IMR-90 (cell line): ENCODE data around the gene TMEM17. TPM values are rescaled to one million over a fixed set of nuclear protein-coding genes. Genes with fewer than 3 reads are reported as not detected.

Experiments
- ATAC-seq: fragments of 200-7000 bp; cut with Tn5 transposase; 2 replicates; pipeline ENCODE4 v1.9.1; 2020; ENCODE audit warnings: low read depth, mild to moderate bottlenecking, moderate library complexity
- BruUV-seq: library from RNA; stranded (reverse); fragments of 400-500 nt; replicated peaks from 2 replicates; lab custom pipeline; 2021; lab: Mats Ljungman, UMichigan
- CTCF ChIA-PET: fragments of 300-600 bp; formaldehyde crosslinking; extraction: SDS; loops from one replicate; lab custom pipeline; 2021; ENCODE audit warnings: antibody characterized with exemption; lab: Yijun Ruan, JAX
- POLR2A ChIA-PET: fragments of 300-600 bp; sonication (Branson Sonifier 250); formaldehyde crosslinking; loops from one replicate; lab custom pipeline; 2022; ENCODE audit warnings: antibody characterized with exemption; ENCODE audit not compliant: unreplicated experiment; lab: Charles Lee
- DNase-seq: peaks from one replicate; pipeline ENCODE4 v3.0.0; 2013
- H2AFZ ChIP-seq: replicated peaks from 2 replicates; pipeline ENCODE3; 2013; ENCODE audit warnings: low read length, mild to moderate bottlenecking; ENCODE audit not compliant: poor library complexity
- H2AK5ac ChIP-seq: 2 replicates; pipeline ENCODE4 v1.6.1; 2013; ENCODE audit warnings: low read depth, low read length, inconsistent platforms
- H2AK9ac ChIP-seq: replicated peaks from 2 replicates; pipeline ENCODE3; 2013; ENCODE audit warnings: mild to moderate bottlenecking, low read depth, low read length, moderate library complexity; ENCODE audit not compliant: poor library complexity
- H2BK120ac ChIP-seq: 2 replicates; pipeline ENCODE4 v1.6.1; 2013; ENCODE audit warnings: low read depth, low read length, inconsistent platforms
- H2BK15ac ChIP-seq: 3 replicates; pipeline ENCODE4 v1.6.1; 2013; ENCODE audit warnings: low read depth, low read length, inconsistent platforms
- H2BK20ac ChIP-seq: 2 replicates; pipeline ENCODE4 v1.6.1; 2013; ENCODE audit warnings: low read depth, mild to moderate bottlenecking, inconsistent platforms, low read length, moderate library complexity
- H2BK5ac ChIP-seq: 2 replicates; pipeline ENCODE4 v1.6.1; 2013; ENCODE audit warnings: mild to moderate bottlenecking, low read depth, low read length, inconsistent platforms; ENCODE audit not compliant: poor library complexity, severe bottlenecking
- H3K14ac ChIP-seq: replicated peaks from 2 replicates; pipeline ENCODE4 v1.6.1; 2013; ENCODE audit warnings: low read depth, low read length, inconsistent platforms
- H3K18ac ChIP-seq: 2 replicates; pipeline ENCODE4 v1.6.1; 2013; ENCODE audit warnings: low read depth, low read length, control low read depth
- H3K23ac ChIP-seq: 2 replicates; pipeline ENCODE4 v1.6.1; 2013; ENCODE audit warnings: low read depth, low read length, inconsistent platforms
- H3K27ac ChIP-seq: 2 replicates; pipeline ENCODE4 v1.5.1; 2013; ENCODE audit warnings: mild to moderate bottlenecking, control low read depth, low read length; ENCODE audit not compliant: insufficient read depth
- H3K27me3 ChIP-seq: 2 replicates; pipeline ENCODE4 v1.6.1; 2013; ENCODE audit warnings: low read length; ENCODE audit not compliant: control insufficient read depth, insufficient read depth
- H3K36me3 ChIP-seq: 2 replicates; pipeline ENCODE4 v1.6.1; 2013; ENCODE audit warnings: low read length, mixed read lengths; ENCODE audit not compliant: control insufficient read depth, insufficient read depth
- H3K4ac ChIP-seq: 2 replicates; pipeline ENCODE4 v1.6.1; 2013; ENCODE audit warnings: low read depth, low read length, inconsistent platforms
- H3K4me1 ChIP-seq: 2 replicates; pipeline ENCODE4 v1.6.1; 2013; ENCODE audit warnings: low read length, mixed read lengths; ENCODE audit not compliant: control insufficient read depth, insufficient read depth
- H3K4me2 ChIP-seq: 2 replicates; pipeline ENCODE4 v1.6.1; 2013; ENCODE audit warnings: low read depth, mild to moderate bottlenecking, control low read depth, low read length, moderate library complexity
- H3K4me3 ChIP-seq: 2 replicates; pipeline ENCODE4 v1.5.1; 2013; ENCODE audit warnings: low read depth, mild to moderate bottlenecking, control low read depth, low read length, moderate library complexity; ENCODE audit not compliant: insufficient read depth
- H3K56ac ChIP-seq: 2 replicates; pipeline ENCODE4 v1.6.1; 2013; ENCODE audit warnings: low read length, inconsistent platforms; ENCODE audit not compliant: insufficient read depth; ENCODE audit errors: extremely low read depth
- H3K79me1 ChIP-seq, 2 experiments: 2 replicates each; pipeline ENCODE4 v1.6.1; 2013; ENCODE audit warnings: low read length in 2 of 2, inconsistent platforms in 1 of 2, low read depth in 1 of 2
- H3K9ac ChIP-seq: 2 replicates; pipeline ENCODE4 v1.6.1; 2013; ENCODE audit warnings: low read depth, low read length, control low read depth
- H3K9me1 ChIP-seq: 2 replicates; pipeline ENCODE4 v1.6.1; 2013; ENCODE audit warnings: low read length, inconsistent platforms; ENCODE audit not compliant: insufficient read depth
- H3K9me3 ChIP-seq: 2 replicates; pipeline ENCODE4 v1.6.1; 2013; ENCODE audit warnings: low read length; ENCODE audit not compliant: control insufficient read depth, insufficient read depth
- H4K20me1 ChIP-seq: 2 replicates; pipeline ENCODE4 v1.6.1; 2013; ENCODE audit warnings: low read length, inconsistent platforms; ENCODE audit not compliant: insufficient read depth
- H4K5ac ChIP-seq: 2 replicates; pipeline ENCODE4 v1.6.1; 2013; ENCODE audit warnings: mild to moderate bottlenecking, low read depth, low read length, control low read depth
- H4K8ac ChIP-seq, 2 experiments: 2 replicates each; pipeline ENCODE4 v1.6.1; 2013; ENCODE audit warnings: low read depth in 2 of 2, low read length in 2 of 2, control low read depth in 1 of 2, inconsistent platforms in 1 of 2
- H4K91ac ChIP-seq: 2 replicates; pipeline ENCODE4 v1.6.1; 2013; ENCODE audit warnings: low read depth, low read length, inconsistent platforms; ENCODE audit not compliant: insufficient read depth
- BHLHE40 ChIP-seq: fragments of 150-350 bp; IDR thresholded peaks from 2 replicates; pipeline ENCODE4 v1.6.1; 2016; ENCODE audit warnings: mild to moderate bottlenecking, low read depth, low read length
- CEBPB ChIP-seq: IDR thresholded peaks from 2 replicates; pipeline ENCODE4 v1.6.1; 2012; ENCODE audit warnings: low read depth, low read length, improper control_type of control experiment
- FOS ChIP-seq: fragments of 150-350 bp; IDR thresholded peaks from 2 replicates; pipeline ENCODE4 v1.6.1; 2016; ENCODE audit warnings: low read depth, low read length
- POLR2A ChIP-seq: IDR thresholded peaks from 2 replicates; pipeline ENCODE4 v1.6.1; 2012; ENCODE audit warnings: mild to moderate bottlenecking, low read depth, low read length
- RCOR1 ChIP-seq: IDR thresholded peaks from 2 replicates; pipeline ENCODE4 v1.6.1; 2012; ENCODE audit warnings: mild to moderate bottlenecking, low read length, improper control_type of control experiment; ENCODE audit not compliant: insufficient replicate concordance
- dilution Hi-C: fragments of 300-500 bp; cut with HindIII; formaldehyde crosslinking; loops from one replicate; pipeline ENCODE4 v1.14.3; 2018; ENCODE audit warnings: low sequenced_read_pairs; ENCODE audit not compliant: unreplicated experiment
- in situ Hi-C: fragments of 300-500 bp; cut with MboI; formaldehyde crosslinking; loops from 3 replicates; pipeline ENCODE4 v1.14.3; 2019; ENCODE audit warnings: low sequenced_read_pairs, inconsistent platforms, mixed read lengths
- intact Hi-C: fragments of 100-400 bp; cut with micrococcal nuclease; formaldehyde crosslinking; loops from 2 replicates; pipeline ENCODE4 v1.10.0; 2022
- polyA plus RNA-seq, 3 experiments: library from polyadenylated mRNA; depleted of rRNA; stranded (reverse); fragments of >200 nt; gene quantifications; 2 replicates each; pipeline ENCODE4 v1.2.3, GENCODE V29; 2012; ENCODE audit warnings: low replicate concordance in 1 of 3
- total RNA-seq: library from RNA; depleted of rRNA; stranded (reverse); fragments of >200 nt; gene quantifications from 2 replicates; pipeline ENCODE4 v1.2.3, GENCODE V29; 2012
- TF ChIP-seq, protein P1 (sequence below): conservative IDR thresholded peaks from 2 replicates; pipeline ENCODE4 v1.5.1; 2012; ENCODE audit warnings: mild to moderate bottlenecking, low read depth, low read length, improper control_type of control experiment

TMEM17 gene
- total and polyA plus RNA-seq, 2 of the 4 experiments (the other 2 are of a cell fraction), result 1.3 to 1.8 TPM

DNA sequence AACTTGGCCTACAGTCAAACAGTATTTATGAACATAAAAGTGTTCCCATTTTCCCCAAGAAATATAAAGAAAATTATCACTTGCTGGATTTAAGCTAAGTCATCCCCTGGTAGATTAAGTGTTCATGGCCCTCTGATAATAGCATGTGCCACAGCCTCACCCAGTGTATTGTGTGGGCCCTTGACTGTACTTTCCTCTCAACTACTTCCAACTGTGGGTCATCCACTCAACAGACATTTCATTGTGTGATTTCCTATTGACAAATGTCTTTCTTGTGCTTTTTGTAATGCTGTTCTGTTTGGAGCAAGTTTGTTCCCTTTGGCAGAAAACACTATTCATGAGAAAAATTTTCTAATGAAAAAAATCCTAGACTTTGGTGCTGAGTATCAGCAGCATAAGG is 48.4 kb upstream of the TMEM17 start:
- Histone ChIP-seq H2AK5ac (no peak overlapping the region), H3K56ac (no peak overlapping the region), H3K23ac (no peak overlapping the region), H3K36me3 (no peaks in the 10 kb centered on the region), H3K18ac (no peak overlapping the region), H2BK120ac (no peak overlapping the region), H4K8ac (no peak overlapping the region), H2BK5ac (no peak overlapping the region), H3K9ac (no peak overlapping the region), H4K20me1 (no peaks in the 10 kb centered on the region), H3K4me2 (no peak overlapping the region), H4K5ac (no peak overlapping the region), H2BK15ac (no peak overlapping the region), H3K9me1 (no peaks in the 10 kb centered on the region), H3K79me1 (no peaks in the 10 kb centered on the region), H3K9me3 (no peaks in the 10 kb centered on the region; the same call in 1 of the 2 replicates), H3K4ac (no peak overlapping the region), H3K4me3 (no peak overlapping the region), H3K4me1 (no peaks in the 10 kb centered on the region), H2AFZ (no peak overlapping the region), H2AK9ac (no peak overlapping the region), H2BK20ac (no peak overlapping the region), H4K91ac (no peak overlapping the region), H3K27me3 (no peaks in the 10 kb centered on the region), H3K14ac (no peak overlapping the region), H3K27ac (no peak overlapping the region)
- no peak for TF ChIP-seq BHLHE40
- TF ChIP-seq, protein P1, sequence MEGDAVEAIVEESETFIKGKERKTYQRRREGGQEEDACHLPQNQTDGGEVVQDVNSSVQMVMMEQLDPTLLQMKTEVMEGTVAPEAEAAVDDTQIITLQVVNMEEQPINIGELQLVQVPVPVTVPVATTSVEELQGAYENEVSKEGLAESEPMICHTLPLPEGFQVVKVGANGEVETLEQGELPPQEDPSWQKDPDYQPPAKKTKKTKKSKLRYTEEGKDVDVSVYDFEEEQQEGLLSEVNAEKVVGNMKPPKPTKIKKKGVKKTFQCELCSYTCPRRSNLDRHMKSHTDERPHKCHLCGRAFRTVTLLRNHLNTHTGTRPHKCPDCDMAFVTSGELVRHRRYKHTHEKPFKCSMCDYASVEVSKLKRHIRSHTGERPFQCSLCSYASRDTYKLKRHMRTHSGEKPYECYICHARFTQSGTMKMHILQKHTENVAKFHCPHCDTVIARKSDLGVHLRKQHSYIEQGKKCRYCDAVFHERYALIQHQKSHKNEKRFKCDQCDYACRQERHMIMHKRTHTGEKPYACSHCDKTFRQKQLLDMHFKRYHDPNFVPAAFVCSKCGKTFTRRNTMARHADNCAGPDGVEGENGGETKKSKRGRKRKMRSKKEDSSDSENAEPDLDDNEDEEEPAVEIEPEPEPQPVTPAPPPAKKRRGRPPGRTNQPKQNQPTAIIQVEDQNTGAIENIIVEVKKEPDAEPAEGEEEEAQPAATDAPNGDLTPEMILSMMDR, result no peak
- no peak for TF ChIP-seq POLR2A
- TF ChIP-seq RCOR1, result no peak
- no peak for TF ChIP-seq CEBPB
- TF ChIP-seq FOS, result no peak
- no TSS peak for BruUV-seq
- in situ Hi-C loops (no loop called here), intact Hi-C loops (no loop called here), dilution Hi-C loops (no loop called here)
- ChIA-PET CTCF (no interaction called here), POLR2A (no interaction called here)
- DNase-seq (no peak), ATAC-seq (no peak)
